ENCODE results near the gene NACC2. TPM values are rescaled to one million over a fixed set of nuclear protein-coding genes. Genes with fewer than 3 reads are reported as not detected.
"Not testable (repeated sequence)": the region's sequence is repeated elsewhere in the genome, so short reads cannot be mapped to it uniquely, and the experiment has no call there.

Gene NACC2
- total RNA-seq, 1 experiment from 2014 or later = 62.0 TPM

GRCh38 chr9:136029556-136029955, 65.5 kb downstream of the NACC2 start:
- peaks cover 4% of the 10 kb centered on the region; the same call in 1 of the 2 replicates for H3K4me1 ChIP-seq (ENCODE audit: control insufficient read depth, insufficient read depth, low read length)
- no peaks in the 10 kb centered on the region; the same call in 1 of the 2 replicates for H3K36me3 ChIP-seq (ENCODE audit: control insufficient read depth, insufficient read depth, low read length)
- H3K27ac ChIP-seq (ENCODE audit: low read length) = no peak overlapping the region
- ATAC-seq (no peak), DNase-seq (ENCODE audit: low read depth, low spot score) (no peak)
- intact Hi-C loops (cut with micrococcal nuclease; ENCODE audit: unreplicated experiment) = no loop called here
- no peaks in the 10 kb centered on the region for H3K9me3 ChIP-seq (ENCODE audit: control insufficient read depth, insufficient read depth, low read depth, low read length)
- H3K4me3 ChIP-seq (ENCODE audit: low read depth in 2 of 2, low read length in 2 of 2) = no peak overlapping the region
- POLR2A ChIA-PET = no interaction called here
- BruUV-seq (replicated peaks) = no TSS peak
- no peaks in the 10 kb centered on the region for H3K27me3 ChIP-seq (ENCODE audit: control insufficient read depth, insufficient read depth, low read length)
- CTCF ChIA-PET = no interaction called here
- TF ChIP-seq CTCF (IDR thresholded peaks at IDR 0.05) (no peak), REST (IDR thresholded peaks at IDR 0.05; ENCODE audit: insufficient read depth in 1 of 2, low read depth in 2 of 2, low read length in 1 of 2) (no peak), TCF7L2 (IDR thresholded peaks at IDR 0.05; ENCODE audit: low read depth, low read length) (no peak)
- in situ Hi-C loops (cut with HindIII; ENCODE audit: low pct_unique_long_range_greater_than_20kb, low sequenced_read_pairs) = no loop called here

GRCh38 chr9:136028760-136029470, 66.2 kb downstream of the NACC2 start:
- no peak overlapping the region for H3K27ac ChIP-seq (ENCODE audit: low read length)
- peaks cover 4% of the 10 kb centered on the region; the same call in 1 of the 2 replicates for H3K4me1 ChIP-seq (ENCODE audit: control insufficient read depth, insufficient read depth, low read length)
- intact Hi-C loops (cut with micrococcal nuclease; ENCODE audit: unreplicated experiment) (no loop called here), in situ Hi-C loops (cut with HindIII; ENCODE audit: low pct_unique_long_range_greater_than_20kb, low sequenced_read_pairs) (no loop called here)
- BruUV-seq (replicated peaks) = no TSS peak
- ChIA-PET POLR2A (no interaction called here), CTCF (no interaction called here)
- H3K36me3 ChIP-seq (ENCODE audit: control insufficient read depth, insufficient read depth, low read length) = no peaks in the 10 kb centered on the region; the same call in 1 of the 2 replicates
- TF ChIP-seq POLR2AphosphoS5 (IDR thresholded peaks at IDR 0.05; ENCODE audit: low read depth, low read length) = no peak
- no peak for TF ChIP-seq REST (IDR thresholded peaks at IDR 0.05; ENCODE audit: insufficient read depth in 1 of 2, low read depth in 2 of 2, low read length in 1 of 2)
- no peak for TF ChIP-seq CTCF (IDR thresholded peaks at IDR 0.05)
- no peak for TF ChIP-seq SIN3A (IDR thresholded peaks at IDR 0.05; ENCODE audit: borderline replicate concordance, insufficient read depth, low read depth, low read length)
- H3K9me3 ChIP-seq (ENCODE audit: control insufficient read depth, insufficient read depth, low read depth, low read length) = no peaks in the 10 kb centered on the region
- no peaks in the 10 kb centered on the region for H3K27me3 ChIP-seq (ENCODE audit: control insufficient read depth, insufficient read depth, low read length)
- ATAC-seq = no peak
- H3K4me3 ChIP-seq (ENCODE audit: low read depth in 2 of 2, low read length in 2 of 2) = no peak overlapping the region
- DNase-seq (ENCODE audit: low read depth, low spot score) = no peak

GRCh38 chr9:136026943-136027289, 68.2 kb downstream of the NACC2 start:
- in situ Hi-C loops (cut with HindIII; ENCODE audit: low pct_unique_long_range_greater_than_20kb, low sequenced_read_pairs); intact Hi-C loops (cut with micrococcal nuclease; ENCODE audit: unreplicated experiment); CTCF ChIA-PET; H3K4me3 ChIP-seq (ENCODE audit: low read depth in 2 of 2, low read length in 2 of 2); H3K27ac ChIP-seq (ENCODE audit: low read length); ATAC-seq; H3K36me3 ChIP-seq (ENCODE audit: control insufficient read depth, insufficient read depth, low read length); BruUV-seq (replicated peaks); DNase-seq (ENCODE audit: low read depth, low spot score); H3K27me3 ChIP-seq (ENCODE audit: control insufficient read depth, insufficient read depth, low read length); H3K9me3 ChIP-seq (ENCODE audit: control insufficient read depth, insufficient read depth, low read depth, low read length); H3K4me1 ChIP-seq (ENCODE audit: control insufficient read depth, insufficient read depth, low read length): not testable (repeated sequence)
- POLR2A ChIA-PET = interaction anchor here (0.6 kb wide), 1 partner anchor 21 kb away, joined by 3 read pairs; no protein-coding TSS in a partner anchor
